SW480 (cell line): Measurements from ENCODE around the gene SMYD1.
A peak's percentile ranks its signal among the peaks of the same experiment; 100 is the strongest.

Experiments used
- DNase-seq: peaks from one replicate; pipeline ENCODE4 v3.0.0-alpha.2; 2016; ENCODE audit warnings: low spot score

Gene SMYD1

GRCh38 chr2:88055371-88056128, 12.1 kb upstream of the SMYD1 start, which contains the start of gene KRCC1:
KRCC1 (minus strand) TSS chr2:88055783; CDS start chr2:88028563, 27,220 bp downstream.
- peak; percentile 95 for DNase-seq

DNA sequence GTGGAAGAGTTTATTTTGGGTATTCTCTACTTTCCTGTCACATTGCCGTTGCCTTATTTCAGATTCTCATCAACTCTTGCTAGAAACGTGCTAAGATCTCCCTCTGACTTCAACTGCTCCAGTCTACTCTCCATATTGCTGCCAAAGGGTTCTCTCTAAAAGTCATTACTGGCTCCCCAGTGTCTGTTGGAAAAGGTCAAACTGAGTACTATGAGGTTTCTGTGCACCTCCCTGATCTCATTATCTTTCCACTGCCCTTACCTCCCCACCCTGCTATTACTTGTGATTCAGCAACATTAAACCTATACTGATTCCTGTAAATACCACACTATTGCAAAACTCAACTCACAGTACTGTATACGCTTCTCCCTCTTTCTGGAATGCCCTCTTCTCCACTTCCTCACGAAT, 10.2 kb upstream of the SMYD1 start:
- DNase-seq = no peak

- no peak for DNase-seq
Measured at GRCh38 chr2:88058191-88058590, 9.4 kb upstream of the SMYD1 start.

DNA sequence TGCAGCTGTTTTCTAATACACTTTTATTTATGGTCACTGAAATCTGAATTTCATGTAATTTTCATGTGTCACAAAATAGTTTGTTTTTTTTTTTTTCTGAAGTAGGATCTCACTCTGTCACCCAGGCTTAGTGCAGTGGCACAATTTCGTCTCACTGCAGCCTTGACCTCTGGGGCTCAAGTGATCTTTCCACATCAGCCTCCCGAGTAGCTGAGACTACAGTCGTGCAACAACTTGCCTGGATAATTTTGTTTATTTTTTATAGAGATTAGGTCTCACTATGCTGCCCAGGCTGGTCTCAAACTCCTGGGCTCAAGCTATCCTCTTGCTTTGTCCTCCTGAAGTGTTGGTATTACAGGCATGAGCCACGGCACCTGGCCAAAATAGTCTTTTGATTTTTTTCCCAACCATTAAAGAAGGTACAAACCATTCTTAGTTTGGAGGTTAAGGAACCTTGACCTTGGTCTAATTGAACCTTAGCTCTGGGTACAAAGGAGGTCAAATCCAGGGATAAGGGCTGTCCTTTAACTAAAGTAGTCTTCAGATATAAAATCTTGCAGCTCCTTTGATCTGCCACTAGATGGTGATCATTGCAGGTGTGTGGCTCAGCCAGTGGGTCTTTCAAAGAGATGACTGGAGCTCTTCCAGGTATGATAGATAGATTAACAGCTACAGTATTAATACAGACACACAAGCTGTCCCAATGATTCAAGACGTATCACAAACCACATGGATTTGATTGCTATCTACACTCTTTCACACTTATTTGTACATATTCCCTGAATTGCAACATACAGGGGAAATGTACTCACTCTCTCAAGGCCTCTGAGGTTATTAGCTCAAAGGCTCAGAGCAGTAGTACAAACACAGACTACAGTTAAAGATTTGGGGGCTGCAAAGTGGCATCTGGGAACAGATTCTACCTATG, 7.4 kb upstream of the SMYD1 start:
- DNase-seq = peak; percentile 87

- DNase-seq = no peak
Measured at GRCh38 chr2:88060907-88061275, 6.7 kb upstream of the SMYD1 start.

- DNase-seq = no peak
Measured at GRCh38 chr2:88061295-88061694, 6.3 kb upstream of the SMYD1 start.

GRCh38 chr2:88066543-88066942, 1.1 kb upstream of the SMYD1 start:
- no peak for DNase-seq

DNA sequence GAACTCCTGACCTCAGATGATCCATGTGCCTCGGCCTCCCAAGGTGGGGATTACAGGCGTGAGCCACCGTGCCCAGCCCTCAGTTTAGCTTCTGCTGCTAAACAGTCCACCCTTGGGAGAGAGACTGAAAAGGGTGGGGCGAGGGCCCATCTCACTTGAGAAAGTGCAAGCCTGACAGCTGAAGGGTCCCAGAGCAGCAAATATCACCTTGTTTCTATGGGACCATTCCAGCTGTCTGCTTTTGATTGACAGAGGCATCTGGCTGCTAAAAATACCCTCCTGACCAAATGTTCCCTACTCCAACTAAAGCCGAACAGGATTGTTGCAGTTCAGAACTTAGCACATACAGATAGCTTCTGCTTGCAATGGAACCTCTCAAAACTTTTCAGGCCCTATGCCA, 436 bp upstream of the SMYD1 start:
- no peak for DNase-seq

GRCh38 chr2:88068044-88068443, 419 bp downstream of the SMYD1 start:
- DNase-seq = no peak

DNA sequence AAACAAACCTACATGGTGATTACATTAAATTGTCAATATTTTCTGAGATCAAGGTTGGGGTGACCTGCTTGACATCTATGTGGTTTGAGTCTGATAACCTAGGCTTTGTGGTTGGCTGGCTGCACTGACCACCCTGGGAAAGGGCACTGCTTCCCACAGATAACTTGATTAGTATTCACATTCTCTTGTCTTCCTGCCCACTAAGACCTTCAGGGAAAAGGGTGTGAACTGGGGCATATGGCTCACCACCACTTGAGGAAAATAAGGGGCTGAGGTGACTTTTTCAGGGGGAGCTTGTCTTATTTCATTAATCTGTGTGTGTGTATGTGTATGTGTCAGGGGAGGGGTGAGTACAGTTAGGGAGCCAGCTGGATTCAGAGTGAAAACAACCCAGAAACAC, 1.5 kb downstream of the SMYD1 start:
- no peak for DNase-seq

- no peak for DNase-seq
Measured at GRCh38 chr2:88070055-88070454, 2.4 kb downstream of the SMYD1 start.

DNA sequence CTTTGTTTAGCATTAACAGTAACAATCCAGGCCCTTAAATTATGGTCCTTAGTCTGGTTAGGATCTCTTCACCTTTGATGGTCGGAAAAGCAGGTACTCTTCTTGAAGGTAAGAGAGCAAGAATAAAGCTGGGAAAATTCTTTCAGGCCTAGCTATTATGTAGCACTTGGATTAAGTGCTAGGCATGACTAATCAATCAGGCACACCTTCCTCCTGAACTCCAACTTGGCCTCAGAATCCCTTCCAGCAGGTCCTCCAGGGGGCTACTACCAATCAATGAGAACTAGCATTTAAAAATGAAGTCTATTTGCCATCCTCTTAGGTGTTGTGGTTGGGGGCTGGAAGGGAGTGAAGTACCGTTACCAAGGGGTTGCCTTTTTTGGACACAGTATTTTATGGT, 3.7 kb downstream of the SMYD1 start:
- no peak for DNase-seq

GRCh38 chr2:88074150-88074549, 6.5 kb downstream of the SMYD1 start:
- no peak for DNase-seq

GRCh38 chr2:88074854-88075292, 7.2 kb downstream of the SMYD1 start:
- DNase-seq = no peak

GRCh38 chr2:88077080-88077479, 9.5 kb downstream of the SMYD1 start:
- DNase-seq = no peak

DNA sequence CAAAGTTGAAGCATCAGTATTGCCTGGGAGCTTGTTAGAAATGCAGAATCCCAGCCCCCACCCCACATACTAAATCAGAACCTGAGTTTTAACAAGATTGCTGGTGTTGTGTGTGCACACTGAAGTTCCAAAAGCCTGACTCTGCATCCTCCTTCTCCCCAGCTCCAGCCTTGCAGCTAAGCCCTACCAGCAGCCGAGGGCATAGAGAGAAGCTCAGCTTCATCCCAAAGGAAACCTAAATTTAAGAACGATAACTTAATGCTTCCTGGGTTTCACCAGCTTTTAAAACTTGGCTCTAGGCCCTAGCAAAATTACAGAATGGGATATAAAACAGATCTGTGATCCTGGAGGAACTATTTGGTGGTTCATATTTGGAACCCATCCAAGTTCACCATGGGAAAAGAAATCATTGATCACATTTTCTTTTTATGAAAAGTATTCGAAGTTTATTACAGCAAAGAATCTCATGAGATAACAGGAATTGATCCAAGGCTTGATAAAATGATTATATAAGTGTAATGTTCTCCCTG, 11.1 kb downstream of the SMYD1 start:
- no peak for DNase-seq

DNA sequence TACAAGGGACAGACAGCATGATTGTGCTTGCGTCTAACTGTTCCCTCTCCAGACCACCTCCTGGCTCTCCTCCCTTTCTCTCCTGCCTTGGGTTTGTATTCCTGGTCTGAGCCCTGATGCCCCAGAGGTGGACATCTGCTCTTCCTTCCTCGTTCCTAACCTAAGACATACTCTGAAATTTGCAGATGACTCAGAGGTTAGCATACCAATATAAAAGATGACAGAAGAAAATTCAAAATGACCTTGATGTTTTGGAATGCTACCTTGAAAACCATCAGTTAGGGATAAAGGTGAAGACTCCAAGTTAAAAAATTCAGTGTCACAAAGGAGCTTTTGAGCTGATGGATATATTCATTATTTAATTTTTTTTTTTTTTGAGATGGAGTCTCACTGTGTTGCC, 12.9 kb downstream of the SMYD1 start:
- DNase-seq = no peak

GRCh38 chr2:88081924-88082608, 14.4 kb downstream of the SMYD1 start:
- no peak for DNase-seq

GRCh38 chr2:88082781-88083180, 15.2 kb downstream of the SMYD1 start:
- DNase-seq = peak; percentile 18

DNA sequence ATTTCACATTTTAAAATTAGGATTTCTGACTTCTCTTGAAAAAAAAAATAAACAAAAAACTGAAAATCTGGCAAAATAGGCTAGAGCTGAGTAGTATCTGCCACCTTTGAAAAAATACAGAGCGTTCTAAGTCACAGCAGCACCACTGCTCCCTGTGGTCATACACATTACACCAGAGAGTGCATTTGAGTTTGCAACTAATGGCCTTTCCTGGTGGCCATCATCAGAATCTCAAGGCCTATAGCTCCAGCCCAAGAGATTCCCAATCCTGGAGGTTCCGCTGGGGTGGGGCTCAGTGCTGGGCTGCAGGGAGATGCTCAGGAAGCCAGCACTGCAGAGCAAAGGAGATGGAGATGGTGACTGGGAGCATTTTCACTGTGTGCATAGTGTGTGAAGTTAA, 17.5 kb downstream of the SMYD1 start:
- DNase-seq = no peak

GRCh38 chr2:88085602-88086001, 18.0 kb downstream of the SMYD1 start:
- no peak for DNase-seq

- DNase-seq = no peak
Measured at GRCh38 chr2:88086401-88086800, 18.8 kb downstream of the SMYD1 start.
